HG03196 (cell line): ENCODE measurements around the gene SRM.
"Not testable (repeated sequence)": the region's sequence is repeated elsewhere in the genome, so short reads cannot be mapped to it uniquely, and the experiment has no call there.

Experiments
- ATAC-seq: cut with Tn5 transposase; IDR thresholded peaks from one replicate; pipeline ENCODE4 v1.9.1; 2021; ENCODE audit not compliant: unreplicated experiment

SRM gene

GRCh38 chr1:11045428-11046269, 14.2 kb downstream of the SRM start:
- ATAC-seq = no peak

GRCh38 chr1:11044849-11045427, 14.9 kb downstream of the SRM start:
- ATAC-seq = no peak

- ATAC-seq = no peak
Measured at GRCh38 chr1:11044086-11044848, 15.6 kb downstream of the SRM start.

DNA sequence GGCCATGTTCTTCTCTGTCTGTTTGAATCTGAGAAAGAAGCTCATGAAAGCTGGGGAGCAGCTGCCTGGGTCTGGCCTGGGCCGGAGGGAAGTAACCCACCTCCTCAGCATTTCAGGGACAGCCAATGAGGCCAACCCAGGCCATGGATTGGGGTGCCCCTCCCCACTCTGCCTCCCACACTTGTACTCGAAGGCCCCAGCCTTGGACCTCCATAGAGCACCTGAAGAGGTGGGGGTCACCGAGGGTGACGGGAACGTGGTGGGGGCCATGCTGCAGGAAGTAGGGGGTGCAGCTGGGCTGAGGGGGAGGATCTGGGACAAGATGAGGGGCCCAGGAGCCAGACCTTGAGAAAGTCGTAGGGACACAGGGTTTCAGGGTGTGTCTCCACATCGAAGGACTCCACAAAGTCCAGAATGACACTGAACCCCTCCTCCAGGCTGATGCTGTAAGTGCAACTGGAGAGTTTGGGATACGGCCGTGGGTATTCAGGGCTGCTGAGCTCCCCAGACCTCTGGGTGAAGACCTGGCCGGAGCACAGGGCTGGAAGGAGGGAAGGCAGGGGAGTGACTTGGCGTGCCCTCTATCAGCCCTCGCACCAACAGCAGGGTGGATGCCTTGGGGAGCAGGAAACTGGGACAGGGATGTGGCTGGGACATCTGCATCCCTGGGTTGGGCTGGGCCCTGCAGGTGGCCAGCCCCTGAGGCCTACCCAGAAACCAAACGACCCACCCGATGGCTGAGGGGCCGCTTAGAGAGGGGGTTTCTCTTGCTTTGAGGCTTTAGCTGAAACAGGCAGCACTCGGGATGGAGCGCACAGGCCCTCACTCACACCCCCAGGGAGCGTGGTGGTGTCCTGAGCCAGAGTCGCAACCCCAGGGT, 16.6 kb downstream of the SRM start:
- no peak for ATAC-seq

DNA sequence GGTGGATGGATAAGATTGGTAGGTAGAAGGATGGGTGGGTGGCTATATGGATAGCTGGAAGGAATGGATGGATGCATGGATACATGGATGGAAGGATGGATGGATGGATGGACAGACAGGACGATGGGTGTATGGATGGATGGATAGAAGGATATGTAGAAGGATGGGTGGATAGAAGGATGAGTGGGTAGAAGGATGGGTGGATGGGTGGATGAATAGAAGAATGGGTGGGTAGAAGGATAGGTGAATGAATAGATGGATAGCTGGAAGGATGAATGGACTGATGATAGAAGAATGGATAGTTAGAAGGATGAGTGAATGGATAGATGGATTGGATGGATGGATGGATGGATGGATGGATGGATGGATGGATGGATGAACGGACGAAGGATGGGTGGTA, 17.8 kb downstream of the SRM start:
- no peak for ATAC-seq

DNA sequence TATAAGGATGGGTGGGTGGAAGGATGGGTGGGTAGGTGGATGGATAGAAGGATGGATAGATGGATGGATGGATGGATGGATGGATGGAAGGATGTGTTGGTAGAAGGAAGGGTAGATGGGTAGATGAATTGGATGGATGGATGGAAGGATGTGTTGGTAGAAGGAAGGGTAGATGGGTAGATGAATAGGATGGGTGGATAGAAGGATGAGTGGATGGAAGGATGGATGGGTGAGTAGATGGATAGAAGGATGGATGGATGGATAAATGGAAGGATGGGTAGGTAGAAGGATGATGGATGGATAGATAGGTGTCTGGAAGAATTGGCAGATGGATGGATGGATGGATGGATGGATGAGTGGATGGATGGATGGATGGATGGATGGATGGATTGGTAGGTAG, 18.8 kb downstream of the SRM start:
- no peak for ATAC-seq

- not testable (repeated sequence) for ATAC-seq
Measured at GRCh38 chr1:11040105-11040429, 19.8 kb downstream of the SRM start.

GRCh38 chr1:11039351-11040104, 20.3 kb downstream of the SRM start:
- no peak for ATAC-seq

DNA sequence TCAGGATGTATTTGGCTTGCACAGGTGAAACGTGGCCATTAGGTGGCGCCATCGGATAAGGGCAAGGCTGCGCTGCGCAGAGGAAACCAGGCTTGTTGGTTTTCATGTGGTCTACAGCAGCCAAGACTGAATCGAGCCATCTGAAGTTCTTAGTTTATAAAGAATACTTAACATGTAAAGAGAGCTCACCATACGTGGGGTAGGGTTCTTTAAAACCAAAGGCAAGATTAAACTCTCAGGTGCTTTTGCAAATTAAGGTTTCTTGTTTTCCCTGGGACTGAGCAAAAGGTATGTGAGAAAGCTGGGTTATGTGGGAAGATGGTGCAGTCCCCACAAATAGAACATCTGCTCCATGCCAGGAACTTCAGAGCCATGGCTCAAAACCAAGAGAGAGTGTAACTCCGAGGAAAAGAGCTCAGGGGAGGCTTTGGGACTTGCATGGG, 22.1 kb downstream of the SRM start:
- no peak for ATAC-seq

GRCh38 chr1:11037019-11037739, 22.6 kb downstream of the SRM start:
- ATAC-seq = not testable (repeated sequence)

GRCh38 chr1:11031624-11032262, 28.1 kb downstream of the SRM start:
- no peak for ATAC-seq

GRCh38 chr1:11030865-11031264, 29.0 kb downstream of the SRM start:
- ATAC-seq = no peak

DNA sequence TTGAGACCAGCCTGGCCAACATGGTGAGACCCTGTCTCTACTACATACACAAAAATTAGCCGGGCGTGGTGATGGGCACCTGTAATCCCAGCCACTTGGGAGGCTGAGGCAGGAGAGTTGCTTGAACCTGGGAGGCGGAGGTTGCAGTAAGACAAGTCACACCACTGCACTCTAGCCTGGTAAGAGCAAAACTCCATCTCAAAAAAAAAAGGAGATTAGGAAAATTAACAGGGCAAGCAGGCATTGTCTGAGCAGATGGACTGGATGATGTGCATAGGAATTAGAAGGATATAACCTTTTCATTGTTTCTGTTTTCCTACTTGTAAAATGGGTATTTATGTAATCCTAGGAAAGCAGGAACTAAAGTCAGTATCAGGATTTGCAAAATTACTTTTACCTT, 31.8 kb downstream of the SRM start:
- no peak for ATAC-seq

DNA sequence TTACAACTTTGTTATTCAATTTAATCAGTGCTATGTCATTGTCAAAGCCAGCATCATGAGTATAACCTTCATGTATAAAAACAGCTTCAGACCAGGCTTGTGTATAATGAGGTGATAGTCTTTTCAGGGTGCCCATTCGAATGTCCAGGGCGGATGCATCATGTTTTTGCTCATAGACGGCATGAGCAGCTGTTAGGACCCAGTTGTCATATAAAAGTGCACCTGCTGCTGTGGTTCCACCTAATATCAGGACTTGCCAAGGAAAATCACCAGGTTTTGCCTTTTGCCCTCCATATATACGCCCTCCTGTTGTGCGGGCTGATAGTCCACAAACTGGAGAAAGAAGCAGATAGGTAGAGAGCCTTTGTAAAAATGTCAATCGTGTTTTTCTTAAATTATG, 32.5 kb downstream of the SRM start:
- ATAC-seq = no peak

- ATAC-seq = no peak
Measured at GRCh38 chr1:11026903-11027302, 32.9 kb downstream of the SRM start.

DNA sequence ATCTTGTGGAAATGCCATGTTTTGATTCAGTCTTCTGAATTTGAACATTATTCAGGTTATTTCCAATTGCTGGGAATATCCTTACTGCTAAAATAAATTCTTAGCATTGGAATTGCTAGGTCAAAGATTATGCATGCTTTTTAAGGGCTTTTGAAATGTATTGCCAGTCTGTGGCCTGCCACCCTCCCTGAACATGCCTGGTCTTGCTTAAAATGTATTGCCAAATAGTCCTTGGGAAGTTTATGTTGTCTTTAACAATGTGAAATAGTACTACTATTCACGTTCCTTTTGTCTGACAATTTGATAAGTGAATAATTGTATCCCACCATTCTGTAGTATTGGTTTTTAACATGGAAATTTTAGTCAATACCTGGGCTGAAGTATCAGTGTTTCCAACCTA, 33.8 kb downstream of the SRM start:
- ATAC-seq = no peak

GRCh38 chr1:11025618-11026017, 34.2 kb downstream of the SRM start:
- no peak for ATAC-seq

DNA sequence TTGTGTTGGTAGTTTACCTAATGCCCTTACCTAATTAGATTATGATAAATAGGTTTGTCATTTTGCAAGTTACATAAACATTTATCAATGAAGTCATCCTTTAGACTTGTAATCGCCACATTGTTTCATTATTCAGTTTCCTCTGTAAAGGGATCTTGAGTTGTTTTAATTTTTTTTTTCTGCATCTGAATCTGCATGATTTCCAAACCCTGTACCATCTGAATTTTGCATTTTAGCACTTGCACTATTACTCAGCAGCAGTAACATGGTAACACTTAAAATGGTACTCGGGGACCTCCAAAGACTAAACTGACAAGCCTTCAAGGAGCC, 35.0 kb downstream of the SRM start:
- no peak for ATAC-seq

- no peak for ATAC-seq
Measured at GRCh38 chr1:11024154-11024873, 35.5 kb downstream of the SRM start.
